Measurements from ENCODE around the gene DHRS12.

The DHRS12 gene

GRCh38 chr13:51771418-51772104 is 32.4 kb downstream of the DHRS12 start:
- TF ChIP-seq GATA3 (IDR thresholded peaks at IDR 0.05; ENCODE audit: low read depth, low read length) (no peak), GATA2 (IDR thresholded peaks at IDR 0.05; ENCODE audit: low read depth, low read length) (no peak)

GRCh38 chr13:51770681-51771417 is 33.1 kb downstream of the DHRS12 start:
- TF ChIP-seq GATA3 (IDR thresholded peaks at IDR 0.05; ENCODE audit: low read depth, low read length) = no peak
- TF ChIP-seq GATA2 (IDR thresholded peaks at IDR 0.05; ENCODE audit: low read depth, low read length) = no peak

DNA sequence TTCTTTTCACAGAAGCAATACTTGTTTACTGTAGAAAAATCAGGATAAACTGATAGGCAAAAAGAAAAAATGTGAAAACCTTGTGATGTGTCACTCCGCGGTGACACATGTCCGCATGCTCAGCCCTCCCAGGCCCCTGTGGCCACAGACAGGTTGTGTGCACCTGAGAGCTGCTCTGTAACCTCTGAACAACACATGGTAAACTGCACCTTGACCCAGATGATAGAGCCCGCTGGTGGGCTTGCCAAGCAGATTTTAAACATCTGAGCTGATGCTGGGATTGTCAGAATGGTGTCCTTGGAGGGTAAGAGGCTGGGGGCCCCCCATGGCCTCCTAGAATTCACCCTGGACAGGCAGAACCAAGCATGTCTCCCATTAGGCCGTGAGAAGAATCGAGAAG is 33.8 kb downstream of the DHRS12 start:
- no peak for TF ChIP-seq GATA3 (IDR thresholded peaks at IDR 0.05; ENCODE audit: low read depth, low read length)
- no peak for TF ChIP-seq GATA2 (IDR thresholded peaks at IDR 0.05; ENCODE audit: low read depth, low read length)

GRCh38 chr13:51769455-51770127 is 34.4 kb downstream of the DHRS12 start:
- no peak for TF ChIP-seq GATA3 (IDR thresholded peaks at IDR 0.05; ENCODE audit: low read depth, low read length)
- TF ChIP-seq GATA2 (IDR thresholded peaks at IDR 0.05; ENCODE audit: low read depth, low read length) = no peak

DNA sequence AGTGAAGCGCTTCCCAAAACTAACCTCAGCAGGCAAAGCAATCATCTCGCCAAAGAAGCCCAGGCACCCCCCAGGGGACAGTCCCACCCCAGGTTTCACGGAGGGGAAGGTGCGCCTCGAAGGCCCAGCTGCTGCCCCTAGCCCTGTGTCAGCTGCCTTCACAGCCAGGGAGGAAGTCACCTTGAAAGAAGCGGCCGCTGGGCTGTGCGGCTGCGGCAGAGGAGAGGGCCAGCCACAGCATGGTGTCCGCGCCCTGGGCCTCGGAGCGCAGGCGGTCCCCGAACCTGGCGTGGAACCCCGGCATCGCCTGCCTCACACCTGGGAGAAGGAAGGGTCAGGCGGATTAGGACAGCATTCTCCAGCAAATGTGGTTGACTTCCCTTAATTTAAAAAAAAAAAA is 35.0 kb downstream of the DHRS12 start:
- TF ChIP-seq GATA3 (IDR thresholded peaks at IDR 0.05; ENCODE audit: low read depth, low read length) (no peak), GATA2 (IDR thresholded peaks at IDR 0.05; ENCODE audit: low read depth, low read length) (no peak)

DNA sequence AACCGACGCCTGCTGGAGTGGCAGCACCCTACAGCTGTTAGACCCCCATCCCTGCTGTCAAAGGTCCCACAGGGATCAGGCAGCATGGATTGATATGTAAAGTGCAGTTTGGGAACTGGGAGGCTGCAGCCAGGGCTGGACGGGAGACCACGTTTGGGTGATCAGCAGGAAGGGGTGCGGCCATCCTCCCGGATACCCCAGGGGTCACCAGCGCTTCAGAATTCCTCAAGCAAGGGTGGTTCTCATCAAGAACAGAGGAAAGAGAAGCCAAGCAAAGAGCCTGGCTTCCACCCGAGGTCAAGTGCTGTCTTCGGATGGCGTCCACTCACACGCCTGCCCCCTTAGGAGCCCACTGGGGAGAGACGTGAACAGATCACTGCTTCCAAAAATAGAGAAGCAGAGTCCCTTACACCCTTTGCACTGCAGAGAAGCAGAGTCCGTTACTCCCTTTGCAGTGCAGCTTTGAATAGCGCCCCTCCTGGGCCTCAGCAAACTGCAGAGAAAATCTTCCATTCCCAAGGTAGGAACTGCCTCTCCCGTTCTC is 35.5 kb downstream of the DHRS12 start:
- TF ChIP-seq GATA3 (IDR thresholded peaks at IDR 0.05; ENCODE audit: low read depth, low read length) (no peak), GATA2 (IDR thresholded peaks at IDR 0.05; ENCODE audit: low read depth, low read length) (no peak)

GRCh38 chr13:51767100-51767499 is 36.9 kb downstream of the DHRS12 start:
- TF ChIP-seq GATA2 (IDR thresholded peaks at IDR 0.05; ENCODE audit: low read depth, low read length) = no peak
- no peak for TF ChIP-seq GATA3 (IDR thresholded peaks at IDR 0.05; ENCODE audit: low read depth, low read length)

GRCh38 chr13:51765142-51765515 is 38.8 kb downstream of the DHRS12 start:
- TF ChIP-seq GATA3 (IDR thresholded peaks at IDR 0.05; ENCODE audit: low read depth, low read length) (no peak), GATA2 (IDR thresholded peaks at IDR 0.05; ENCODE audit: low read depth, low read length) (no peak)

DNA sequence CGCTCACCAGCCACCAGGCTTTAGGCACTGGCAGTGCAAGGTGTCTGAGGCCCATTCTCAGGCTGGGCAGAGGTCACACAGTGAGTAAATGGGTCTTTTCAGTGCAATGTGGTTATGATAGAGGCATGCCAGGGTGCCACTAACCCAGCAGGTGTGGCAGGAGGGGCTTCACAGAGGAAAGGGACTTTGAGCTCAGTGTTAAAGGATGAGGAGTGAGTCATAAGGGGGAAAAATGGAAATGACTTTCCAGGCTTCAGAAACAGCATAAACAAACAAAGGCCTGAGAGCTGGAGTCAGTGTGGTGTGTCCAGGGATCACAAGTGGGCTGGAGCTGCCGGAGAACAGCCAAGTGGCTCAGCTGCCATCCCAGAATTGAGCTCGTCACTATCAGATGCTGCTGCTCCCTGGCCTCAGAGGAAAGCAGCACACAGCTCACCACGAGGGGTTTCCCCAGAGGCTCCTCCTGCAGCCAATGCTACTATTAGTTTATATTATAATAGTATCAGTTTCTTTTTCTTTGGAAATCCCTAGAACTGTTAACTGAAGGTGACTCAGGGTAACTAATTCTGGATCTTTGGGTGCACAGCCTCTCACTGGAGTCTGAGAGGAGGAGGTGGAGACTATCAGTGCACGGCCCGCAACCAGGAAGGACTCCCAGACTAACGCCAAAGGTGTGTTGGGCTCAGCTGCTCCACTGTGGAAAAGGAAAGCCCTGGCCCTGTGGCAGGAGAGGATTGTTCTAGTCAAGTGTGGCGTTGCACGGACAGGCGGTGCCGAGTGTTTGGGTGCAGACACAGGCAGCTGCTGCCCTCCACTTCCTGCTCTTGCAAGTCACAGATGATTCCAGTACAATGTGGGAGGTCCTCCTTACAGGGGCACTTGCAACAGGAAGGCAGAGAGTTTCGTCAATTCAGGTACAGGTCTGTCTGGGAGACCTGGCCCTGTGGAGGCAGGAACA is 39.5 kb downstream of the DHRS12 start:
- TF ChIP-seq GATA3 (IDR thresholded peaks at IDR 0.05; ENCODE audit: low read depth, low read length) = no peak
- no peak for TF ChIP-seq GATA2 (IDR thresholded peaks at IDR 0.05; ENCODE audit: low read depth, low read length)

DNA sequence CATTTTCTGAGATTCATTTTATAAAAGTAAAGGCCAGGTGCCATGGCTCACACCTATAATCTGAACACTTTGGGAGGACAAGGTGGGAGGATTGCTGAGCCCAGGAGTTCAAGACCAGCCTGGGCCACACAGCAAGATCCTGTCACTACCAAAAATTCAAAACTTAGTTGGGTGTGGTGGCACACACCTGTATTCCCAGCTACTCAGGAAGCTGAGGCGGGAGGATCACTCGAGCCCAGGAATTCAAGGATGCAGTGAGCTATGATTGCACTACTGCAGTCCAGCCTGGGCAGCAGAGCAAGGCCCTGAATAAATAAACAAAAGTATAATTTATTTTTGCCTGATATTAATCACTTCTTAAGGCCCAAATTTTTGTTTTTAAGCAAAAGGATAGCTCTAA is 40.5 kb downstream of the DHRS12 start:
- TF ChIP-seq GATA2 (IDR thresholded peaks at IDR 0.05; ENCODE audit: low read depth, low read length) (no peak), GATA3 (IDR thresholded peaks at IDR 0.05; ENCODE audit: low read depth, low read length) (no peak)

GRCh38 chr13:51761643-51762350 is 42.2 kb downstream of the DHRS12 start:
- TF ChIP-seq GATA3 (IDR thresholded peaks at IDR 0.05; ENCODE audit: low read depth, low read length) (no peak), GATA2 (IDR thresholded peaks at IDR 0.05; ENCODE audit: low read depth, low read length) (no peak)

DNA sequence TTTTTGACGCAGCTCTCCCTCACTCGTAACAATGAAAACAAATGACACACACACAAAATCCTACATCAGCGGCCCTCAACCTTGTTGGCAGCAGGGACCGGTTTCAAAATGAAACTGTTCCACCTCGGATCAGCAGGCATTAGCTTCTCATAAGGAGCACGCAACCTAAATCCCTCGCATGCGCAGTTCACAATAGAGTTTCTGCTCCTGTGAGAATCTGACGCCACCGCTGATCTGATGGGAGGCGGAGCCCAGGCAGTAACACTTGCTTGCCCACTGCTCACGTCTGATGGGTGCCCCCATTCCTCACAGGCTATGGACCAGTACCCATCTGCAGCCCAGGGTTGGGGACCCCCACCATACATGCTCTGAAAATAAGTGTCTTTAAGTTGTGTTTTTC is 43.4 kb downstream of the DHRS12 start:
- TF ChIP-seq GATA3 (IDR thresholded peaks at IDR 0.05; ENCODE audit: low read depth, low read length) (no peak), GATA2 (IDR thresholded peaks at IDR 0.05; ENCODE audit: low read depth, low read length) (no peak)

- TF ChIP-seq GATA3 (IDR thresholded peaks at IDR 0.05; ENCODE audit: low read depth, low read length) (no peak), GATA2 (IDR thresholded peaks at IDR 0.05; ENCODE audit: low read depth, low read length) (no peak)
These were observed 44.7 kb downstream of the DHRS12 start for GRCh38 chr13:51759240-51759639.

Measured in SH-SY5Y (cell line).